Suppressor macrophage treated with lipopolysaccharide for 1 hour (primary cell): ENCODE results near the gene ILDR2.
A peak's percentile ranks its signal among the peaks of the same experiment; 100 is the strongest.

Experiments
- DNase-seq, 3 donors: peaks; one replicate each; pipeline ENCODE4 v3.0.0-alpha.2; 2020 to 2022

Gene ILDR2

GRCh38 chr1:166969074-166969677, 6.2 kb downstream of the ILDR2 start:
- DNase-seq, result no peak

DNA sequence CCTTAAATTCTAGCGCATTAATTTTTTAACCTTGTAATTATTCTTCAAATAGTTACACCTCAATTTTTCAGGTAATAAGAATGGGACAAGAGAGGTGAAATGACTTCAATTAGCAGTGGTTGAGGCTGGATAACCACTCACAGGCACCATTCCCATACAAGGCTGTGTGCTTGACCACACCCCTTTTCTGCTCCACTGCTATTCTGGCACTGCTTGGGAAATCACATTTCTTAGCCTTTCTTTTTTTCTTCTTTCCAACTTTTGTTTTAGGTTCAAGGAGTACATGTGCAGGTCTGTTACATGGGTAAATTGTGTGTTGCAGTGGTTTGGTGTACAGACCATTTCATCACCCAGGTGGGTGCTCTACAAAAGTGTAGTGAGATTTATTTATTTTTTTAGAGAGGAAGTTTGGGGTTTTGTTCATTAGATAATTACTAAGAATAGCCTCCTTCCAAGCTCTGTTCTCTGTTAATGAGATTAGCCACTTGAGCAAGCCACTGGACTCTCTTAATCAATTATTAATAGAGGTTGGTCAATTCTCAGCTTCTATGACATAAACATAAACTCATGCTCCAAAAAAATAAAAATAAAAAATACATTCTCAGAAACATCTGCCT, 14.4 kb downstream of the ILDR2 start:
- no peak for DNase-seq

GRCh38 chr1:166956872-166957271, 18.5 kb downstream of the ILDR2 start:
- DNase-seq, result no peak

- no peak for DNase-seq
Observed at GRCh38 chr1:166956057-166956850, 19.1 kb downstream of the ILDR2 start.

DNA sequence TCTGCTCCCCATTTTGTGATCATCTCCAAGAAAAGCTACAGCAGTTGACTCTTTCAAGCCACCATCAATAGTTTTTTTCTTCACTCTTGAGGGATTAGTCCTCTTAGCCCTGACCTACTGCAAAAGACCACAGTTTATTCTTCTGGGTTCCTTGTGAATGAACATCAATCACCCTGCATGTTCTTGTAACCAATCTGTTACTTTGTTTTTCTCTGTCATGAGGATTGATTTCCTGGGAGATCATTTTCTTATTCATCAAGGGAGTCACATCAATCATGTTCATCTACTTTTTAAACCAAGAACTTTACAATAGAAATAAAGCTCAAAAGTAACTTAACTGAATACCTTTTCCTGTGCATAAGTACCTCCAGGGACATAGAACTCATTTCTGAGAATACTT, 21.8 kb downstream of the ILDR2 start:
- no peak for DNase-seq

DNA sequence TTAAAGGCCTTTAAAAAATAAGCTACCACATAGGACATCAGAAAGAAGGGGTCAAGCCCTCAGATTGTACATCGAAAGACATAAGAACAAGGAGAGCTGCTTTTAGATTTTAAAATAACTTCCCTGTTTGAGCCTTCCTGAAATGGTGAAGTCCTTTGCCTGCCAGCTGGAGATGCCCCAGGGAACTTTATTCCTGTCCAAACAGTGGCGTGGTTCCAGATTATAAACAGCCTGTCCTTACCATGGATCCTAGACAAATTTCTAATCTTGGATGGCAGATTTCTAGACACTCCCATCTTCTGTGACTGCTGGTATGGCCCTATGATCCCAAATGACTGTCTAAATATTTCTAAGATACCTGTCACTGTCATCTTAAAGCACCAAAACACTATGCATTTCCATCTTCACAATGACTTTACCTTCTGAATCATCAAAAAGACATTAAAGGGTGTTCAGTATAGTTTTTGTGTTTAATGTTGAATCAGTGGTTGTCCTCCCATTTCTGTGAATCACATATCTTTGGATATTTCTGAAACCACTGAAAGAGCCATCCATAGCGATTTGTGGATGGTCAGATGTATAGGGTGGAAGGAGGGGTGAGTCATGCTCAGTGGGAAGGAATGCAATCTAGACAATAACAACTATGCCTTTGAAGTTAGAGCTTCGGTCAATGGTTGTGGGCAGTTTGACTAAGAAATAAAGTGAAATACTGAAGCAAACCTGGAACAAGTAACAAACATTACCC, 23.2 kb downstream of the ILDR2 start:
- DNase-seq, result peak in 1 of 3 donors; percentile 7

DNA sequence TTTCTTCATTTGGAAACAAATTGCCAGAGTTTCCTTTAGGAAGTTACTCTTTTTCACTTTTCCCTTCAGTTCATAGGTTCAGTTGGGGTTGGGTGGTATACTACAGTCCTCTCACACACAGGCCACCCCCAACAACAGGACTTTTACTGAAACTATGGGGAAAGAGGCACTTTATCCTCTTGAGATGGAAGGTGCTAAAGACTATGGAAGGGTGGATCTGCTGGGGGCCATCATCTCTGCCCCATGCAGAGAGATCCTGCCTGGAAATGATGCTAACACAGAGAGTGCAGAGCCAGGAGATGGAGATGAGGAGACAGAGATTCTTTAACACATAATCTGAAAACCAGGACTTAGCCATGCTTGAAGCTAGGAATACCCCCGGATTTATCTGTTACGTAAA, 24.3 kb downstream of the ILDR2 start:
- no peak for DNase-seq

DNA sequence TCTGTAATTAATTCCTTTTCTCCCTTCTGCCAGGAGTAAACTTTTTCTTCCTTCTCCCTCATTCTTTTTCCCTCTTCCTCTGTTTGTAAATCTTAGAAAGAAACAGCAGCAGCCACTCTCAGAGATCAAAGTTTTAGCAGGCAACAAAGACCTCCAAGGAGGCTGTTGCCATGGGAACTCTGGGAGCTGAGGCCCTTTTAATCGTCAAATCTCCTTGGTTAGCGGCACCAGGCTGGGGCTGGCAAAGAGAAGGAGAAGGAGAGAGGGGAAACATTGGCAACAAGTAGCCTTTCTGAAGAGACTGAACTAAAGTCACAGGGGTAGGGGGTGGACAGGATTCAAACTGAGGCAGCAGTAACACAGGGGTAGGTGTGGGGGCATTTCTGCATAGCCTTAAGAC, 25.2 kb downstream of the ILDR2 start:
- DNase-seq, result no peak

GRCh38 chr1:166948856-166949350, 26.4 kb downstream of the ILDR2 start:
- no peak for DNase-seq

DNA sequence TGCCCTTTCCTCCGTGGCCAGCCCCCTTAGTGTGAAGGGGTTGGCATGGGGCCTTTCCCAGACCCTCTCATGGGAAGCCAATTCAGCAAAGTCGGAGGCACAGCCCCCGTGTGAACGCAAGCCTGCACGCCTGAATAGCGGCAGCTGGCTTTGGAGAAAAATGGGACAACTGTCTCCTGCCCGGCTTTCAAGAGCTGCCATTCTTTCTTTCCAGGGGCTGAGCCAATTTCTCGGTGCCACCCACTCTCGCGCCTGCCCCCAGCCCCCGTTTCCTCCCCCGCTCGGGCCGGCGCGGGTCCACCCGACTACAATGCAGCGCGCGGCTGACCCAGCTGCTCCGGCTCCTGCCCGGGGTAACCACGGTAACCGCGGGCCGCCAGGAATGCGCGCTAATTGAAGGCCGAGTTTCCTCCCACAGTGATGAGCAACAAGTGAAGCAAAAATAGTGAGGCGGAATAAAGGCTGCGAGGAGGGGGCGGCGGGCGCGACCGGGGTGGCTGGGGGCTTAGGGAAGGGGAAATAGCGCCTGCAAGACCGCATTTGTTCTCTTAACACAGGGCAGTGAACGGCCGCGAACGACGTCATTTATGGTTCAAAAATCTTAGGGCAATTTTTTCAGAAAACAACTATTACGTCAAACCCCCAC, 27.8 kb downstream of the ILDR2 start:
- peak; percentile 30 to 45 (median 31) for DNase-seq

GRCh38 chr1:166944186-166944967, 31.0 kb downstream of the ILDR2 start:
- DNase-seq, result no peak

GRCh38 chr1:166939741-166940375, 35.5 kb downstream of the ILDR2 start:
- DNase-seq, result no peak

DNA sequence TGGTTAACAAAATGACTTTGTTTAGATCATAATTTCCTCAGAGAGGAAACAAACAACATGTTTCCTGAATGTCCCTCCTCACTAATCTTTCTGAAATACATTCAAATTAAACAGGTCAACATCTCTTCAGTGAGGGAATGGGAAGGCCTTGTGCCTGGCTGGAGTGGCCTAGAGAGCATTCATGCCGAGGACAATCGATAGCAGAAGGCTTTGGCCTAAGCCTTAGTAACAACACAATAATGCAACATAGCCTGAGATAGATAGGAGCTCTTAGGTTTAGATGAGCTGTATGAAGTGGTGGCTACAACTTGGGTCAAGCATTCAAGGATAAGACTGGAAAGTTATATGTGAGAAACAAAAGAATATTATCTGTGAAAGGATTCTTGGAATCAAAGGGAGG, 37.4 kb downstream of the ILDR2 start:
- DNase-seq, result no peak

GRCh38 chr1:166937329-166937728, 38.0 kb downstream of the ILDR2 start:
- no peak for DNase-seq

GRCh38 chr1:166933633-166934032, 41.7 kb downstream of the ILDR2 start:
- DNase-seq, result no peak

DNA sequence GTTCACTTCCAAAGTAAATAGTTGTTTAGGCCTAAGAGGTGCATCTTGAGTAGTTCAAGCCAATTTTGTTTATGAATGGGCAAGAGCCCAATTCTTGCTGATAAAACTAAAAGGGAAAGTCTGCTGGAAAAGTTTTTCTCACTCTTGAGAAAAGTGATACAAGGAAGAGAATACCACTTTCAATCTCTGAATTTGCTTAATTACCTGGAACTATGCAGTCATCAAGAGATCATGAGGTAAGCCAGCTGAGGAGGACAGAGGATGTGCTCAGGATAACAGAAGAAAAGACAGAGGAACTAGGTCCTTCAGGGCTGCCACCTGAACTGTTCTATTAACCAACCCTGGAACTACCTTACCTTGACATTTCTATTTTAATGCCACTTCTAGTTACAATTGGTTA, 42.2 kb downstream of the ILDR2 start:
- DNase-seq, result no peak

- no peak for DNase-seq
Observed at GRCh38 chr1:166929911-166930310, 45.4 kb downstream of the ILDR2 start.

DNA sequence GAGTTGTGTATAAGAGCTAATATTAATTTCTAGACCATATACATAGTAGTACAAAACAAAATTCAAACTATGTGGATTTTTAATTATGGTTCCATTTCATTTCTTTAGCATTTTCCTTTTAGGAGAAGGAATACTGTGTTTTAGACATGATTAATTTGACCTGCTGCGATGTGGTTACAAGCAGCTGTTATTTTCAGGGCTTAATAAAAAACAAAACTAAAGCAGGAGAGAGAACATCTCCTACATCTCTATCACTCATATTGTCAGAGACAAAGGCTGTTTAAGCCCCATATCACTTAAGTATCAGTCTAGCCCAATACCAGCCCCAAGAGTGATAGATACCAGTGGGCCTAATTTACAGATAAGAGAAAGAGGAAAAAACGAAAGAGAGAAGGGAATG, 47.6 kb downstream of the ILDR2 start:
- no peak for DNase-seq

GRCh38 chr1:166925810-166926478, 49.4 kb downstream of the ILDR2 start:
- no peak for DNase-seq

- peak in 2 of 3 donors; percentile 15 to 37 for DNase-seq
Observed at GRCh38 chr1:166924823-166925541, 50.4 kb downstream of the ILDR2 start.
